Loucy (cell line): Measurements from ENCODE around the gene IRGC.

Experiments used
- EZH2phosphoT487 ChIP-seq: fragments of 200-600 bp; IDR thresholded peaks from 2 replicates; pipeline ENCODE4 v1.6.1; 2018; ENCODE audit warnings: antibody characterized with exemption, mild to moderate bottlenecking, moderate library complexity, borderline replicate concordance
- TF ChIP-seq, protein P1 (sequence below): fragments of 200-600 bp; sonication (generic); conservative IDR thresholded peaks from 2 replicates; pipeline ENCODE4 v1.5.1; 2014; ENCODE audit warnings: mild to moderate bottlenecking, antibody characterized with exemption, low read length

DNA sequence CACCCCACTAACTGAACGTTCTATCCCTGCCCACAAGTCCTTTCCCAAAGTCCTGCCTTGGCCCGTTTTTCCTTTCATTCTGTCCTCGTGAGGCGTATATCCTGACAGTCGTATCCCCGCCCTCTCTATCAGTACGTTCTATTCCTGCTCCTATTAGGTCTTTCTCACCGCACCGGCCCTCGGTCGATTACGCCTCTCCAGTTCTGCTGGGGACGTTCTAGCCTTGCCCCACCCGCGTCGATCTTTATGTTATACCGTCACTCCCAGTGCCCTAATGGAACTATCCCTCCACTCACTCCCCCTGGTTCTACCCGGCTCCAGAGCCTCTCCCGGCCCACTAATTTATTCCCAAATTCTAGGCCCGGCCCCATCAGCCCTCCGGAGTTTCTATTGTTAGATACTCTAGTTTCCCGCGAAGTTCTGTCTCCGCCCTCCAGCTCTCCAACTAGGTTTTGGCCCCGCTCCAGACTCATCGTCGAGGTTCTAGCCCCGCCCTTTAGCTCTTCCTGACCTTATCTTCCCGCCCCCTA, 47.9 kb upstream of the IRGC start:
- TF ChIP-seq, protein P1, sequence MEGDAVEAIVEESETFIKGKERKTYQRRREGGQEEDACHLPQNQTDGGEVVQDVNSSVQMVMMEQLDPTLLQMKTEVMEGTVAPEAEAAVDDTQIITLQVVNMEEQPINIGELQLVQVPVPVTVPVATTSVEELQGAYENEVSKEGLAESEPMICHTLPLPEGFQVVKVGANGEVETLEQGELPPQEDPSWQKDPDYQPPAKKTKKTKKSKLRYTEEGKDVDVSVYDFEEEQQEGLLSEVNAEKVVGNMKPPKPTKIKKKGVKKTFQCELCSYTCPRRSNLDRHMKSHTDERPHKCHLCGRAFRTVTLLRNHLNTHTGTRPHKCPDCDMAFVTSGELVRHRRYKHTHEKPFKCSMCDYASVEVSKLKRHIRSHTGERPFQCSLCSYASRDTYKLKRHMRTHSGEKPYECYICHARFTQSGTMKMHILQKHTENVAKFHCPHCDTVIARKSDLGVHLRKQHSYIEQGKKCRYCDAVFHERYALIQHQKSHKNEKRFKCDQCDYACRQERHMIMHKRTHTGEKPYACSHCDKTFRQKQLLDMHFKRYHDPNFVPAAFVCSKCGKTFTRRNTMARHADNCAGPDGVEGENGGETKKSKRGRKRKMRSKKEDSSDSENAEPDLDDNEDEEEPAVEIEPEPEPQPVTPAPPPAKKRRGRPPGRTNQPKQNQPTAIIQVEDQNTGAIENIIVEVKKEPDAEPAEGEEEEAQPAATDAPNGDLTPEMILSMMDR: no peak
- TF ChIP-seq EZH2phosphoT487: no peak
